Esophagus muscularis mucosa (tissue), 4 donors: ENCODE results near the gene MYCT1.

Experiments
- CTCF ChIP-seq, 3 experiments: fragments of 200-600 bp in 2 of 3; fragments of 450-650 bp in 1 of 3; sonication (generic) in 2 of 3; IDR thresholded peaks; one replicate each; pipeline ENCODE4 v1.5.1; 2017 to 2019; ENCODE audit warnings: antibody characterized with exemption in 3 of 3, mild to moderate bottlenecking in 2 of 3, moderate library complexity in 1 of 3
- EP300 ChIP-seq: sonication (generic); formaldehyde crosslinking; IDR thresholded peaks from one replicate; pipeline ENCODE4 v1.6.1; 2017; ENCODE audit warnings: antibody characterized with exemption
- POLR2A ChIP-seq: fragments of 450-650 bp; IDR thresholded peaks from one replicate; pipeline ENCODE4 v1.6.1; 2017; ENCODE audit warnings: antibody characterized with exemption, moderate library complexity, mild to moderate bottlenecking, low read depth
- POLR2AphosphoS5 ChIP-seq, 2 donors: sonication (generic); formaldehyde crosslinking; IDR thresholded peaks; one replicate each; pipeline ENCODE4 v1.6.1; 2017; ENCODE audit warnings: antibody characterized with exemption in 2 of 2

GRCh38 chr6:152680879-152681517 is 16.7 kb upstream of the MYCT1 start:
- TF ChIP-seq CTCF (IDR thresholded peaks at IDR 0.05) (no peak), POLR2AphosphoS5 (IDR thresholded peaks at IDR 0.05) (no peak), POLR2A (no peak), EP300 (no peak)
